Measurements from ENCODE around the gene DYNLT1.

DYNLT1 gene

GRCh38 chr6:158603261-158604047 lies 41.1 kb downstream of the DYNLT1 start:
- DNase-seq (ENCODE audit: low read depth, low spot score): no peak

GRCh38 chr6:158599635-158600034 lies 44.9 kb downstream of the DYNLT1 start:
- no peak for DNase-seq (ENCODE audit: low read depth, low spot score)

DNA sequence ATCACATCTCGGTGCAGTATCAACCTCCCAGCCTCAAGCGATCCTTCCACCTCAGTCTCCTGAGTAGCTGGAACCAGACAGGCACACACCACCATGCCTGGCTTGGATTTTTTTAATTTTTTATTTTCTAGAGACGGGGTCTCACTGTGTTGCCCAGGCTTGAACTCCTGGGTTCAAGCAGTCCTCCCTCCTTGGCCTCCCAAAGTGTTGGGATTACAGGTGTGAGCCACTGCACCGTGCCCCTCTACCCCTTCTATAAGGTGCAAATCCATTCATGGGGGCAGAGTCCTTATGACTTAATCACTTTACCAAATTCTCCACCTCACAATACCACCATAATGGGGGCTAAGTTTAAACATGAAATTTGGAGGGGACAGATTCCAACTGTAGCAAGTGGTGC lies 47.0 kb downstream of the DYNLT1 start:
- DNase-seq (ENCODE audit: low read depth, low spot score): no peak

DNA sequence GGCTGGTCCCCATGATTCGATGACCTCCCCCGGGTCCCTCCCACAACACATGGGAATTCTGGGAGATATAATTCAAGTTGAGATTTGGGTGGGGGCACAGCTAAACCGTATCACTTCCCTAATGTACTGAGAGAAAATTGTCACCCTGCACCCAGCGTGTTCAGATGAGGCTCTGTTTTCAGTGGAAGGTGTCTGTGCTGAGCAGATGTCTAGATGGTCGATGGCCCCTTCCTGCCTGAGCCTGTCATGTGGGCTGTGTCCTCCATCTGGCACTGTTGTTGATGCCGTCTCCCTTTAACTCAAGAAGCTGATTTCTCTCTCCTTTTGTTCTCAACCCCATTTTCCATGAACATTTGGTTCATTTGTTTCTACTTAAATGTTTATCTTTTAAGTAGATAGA lies 47.7 kb downstream of the DYNLT1 start:
- DNase-seq (ENCODE audit: low read depth, low spot score): no peak

- DNase-seq (ENCODE audit: low read depth, low spot score): no peak
Observed at GRCh38 chr6:158595223-158595622, 49.3 kb downstream of the DYNLT1 start.

DNA sequence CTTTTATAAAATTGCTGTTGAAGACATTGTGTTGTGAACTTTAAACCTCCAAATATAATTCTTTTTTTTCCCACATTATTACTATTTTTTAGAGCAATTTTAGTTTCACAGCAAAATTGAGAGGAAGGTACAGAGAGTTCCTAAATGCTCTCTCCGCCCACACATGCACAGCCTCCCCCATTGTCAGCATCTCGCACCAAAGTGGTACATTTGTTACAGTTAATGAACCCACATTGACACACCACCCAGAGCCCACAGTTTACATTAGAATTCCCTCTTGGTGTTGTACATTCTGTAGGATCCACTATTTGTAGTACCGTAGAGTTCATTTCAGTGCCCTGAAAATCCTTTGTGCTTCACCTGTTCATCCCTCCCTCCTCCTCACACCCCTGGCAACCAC lies 50.9 kb downstream of the DYNLT1 start:
- no peak for DNase-seq (ENCODE audit: low read depth, low spot score)

- no peak for DNase-seq (ENCODE audit: low read depth, low spot score)
Observed at GRCh38 chr6:158591810-158592209, 52.7 kb downstream of the DYNLT1 start.

DNA sequence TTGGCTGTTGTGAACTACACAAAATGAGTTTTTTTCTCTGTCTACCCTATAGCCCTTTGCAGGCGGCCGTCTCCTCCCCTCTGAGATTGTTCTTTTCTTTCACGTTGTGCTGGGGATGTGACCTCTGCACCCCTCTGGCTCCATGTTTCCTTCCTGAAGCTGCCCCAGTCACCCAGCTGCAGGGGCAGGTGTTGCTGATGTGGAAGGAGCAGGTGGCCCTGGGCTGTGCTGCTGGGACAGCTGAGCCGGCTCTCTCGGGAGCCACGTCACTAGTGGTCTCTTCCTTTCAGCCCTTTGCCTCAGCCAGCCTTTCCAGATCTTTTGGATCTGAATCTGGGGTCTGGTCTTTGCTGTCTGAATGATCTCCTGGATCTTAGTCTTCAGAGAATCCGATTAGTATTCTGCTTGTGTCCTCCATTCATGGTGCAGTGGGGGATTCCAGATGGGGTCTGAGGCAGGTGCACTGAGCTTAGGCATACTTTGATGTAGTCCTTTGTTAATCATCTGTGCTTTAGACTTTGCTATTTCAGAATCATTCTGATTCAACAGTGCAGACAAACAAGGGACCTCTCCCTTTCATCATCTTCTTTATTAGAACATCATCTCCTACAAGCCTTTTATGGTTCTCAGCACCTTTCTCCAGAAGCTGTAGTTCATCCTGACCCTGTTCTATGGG lies 53.3 kb downstream of the DYNLT1 start:
- DNase-seq (ENCODE audit: low read depth, low spot score): no peak

DNA sequence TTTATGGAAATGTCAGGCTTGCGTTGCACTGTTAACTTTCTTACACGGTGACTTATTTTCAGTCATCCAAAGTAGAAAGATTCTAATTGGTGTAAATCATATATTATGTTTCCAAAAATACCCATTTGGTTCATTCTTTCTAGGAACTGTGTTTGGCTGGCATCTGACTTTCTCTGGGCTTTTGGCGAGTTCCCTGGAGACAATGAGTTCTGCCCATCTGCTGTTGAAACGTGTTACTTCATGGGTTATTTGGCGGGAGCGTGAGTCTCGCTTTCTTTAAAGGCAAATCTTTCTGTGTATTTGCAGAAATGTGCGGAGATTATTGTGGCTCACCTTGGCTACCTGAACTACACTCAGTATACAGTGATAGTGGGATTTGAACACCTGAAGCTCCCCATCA lies 55.2 kb downstream of the DYNLT1 start:
- no peak for DNase-seq (ENCODE audit: low read depth, low spot score)

DNA sequence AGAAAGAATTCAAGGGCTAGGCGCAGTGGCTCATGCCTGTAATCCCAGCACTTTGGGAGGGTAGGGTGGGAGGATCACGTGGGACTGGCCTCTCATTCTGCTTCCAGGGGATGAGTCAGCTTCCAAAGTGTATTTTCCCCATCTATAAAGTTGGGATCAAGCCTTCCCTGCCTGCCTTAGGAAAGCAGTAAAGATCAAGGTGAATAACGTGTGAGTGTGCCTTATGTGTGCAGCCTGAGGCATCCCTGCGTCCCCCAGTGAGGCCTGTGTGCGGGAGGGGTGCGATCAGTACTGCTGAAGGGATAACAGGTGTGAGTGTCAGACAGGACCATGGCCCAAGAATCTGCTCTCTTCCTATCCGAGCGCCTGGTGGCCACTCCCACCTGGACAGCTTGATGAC lies 57.9 kb downstream of the DYNLT1 start:
- DNase-seq (ENCODE audit: low read depth, low spot score): no peak

Data from astrocyte of the hippocampus (primary cell).